HG02970 (cell line): ENCODE results near the gene SPTLC3.

ENCODE experiments used
- ATAC-seq: cut with Tn5 transposase; IDR thresholded peaks from one replicate; pipeline ENCODE4 v1.9.1; 2021; ENCODE audit warnings: mild to moderate bottlenecking, moderate library complexity, moderate number of reproducible peaks; ENCODE audit not compliant: unreplicated experiment, low FRiP score

Gene SPTLC3

GRCh38 chr20:13128173-13128572 is 119.4 kb downstream of the SPTLC3 start:
- ATAC-seq, result no peak

DNA sequence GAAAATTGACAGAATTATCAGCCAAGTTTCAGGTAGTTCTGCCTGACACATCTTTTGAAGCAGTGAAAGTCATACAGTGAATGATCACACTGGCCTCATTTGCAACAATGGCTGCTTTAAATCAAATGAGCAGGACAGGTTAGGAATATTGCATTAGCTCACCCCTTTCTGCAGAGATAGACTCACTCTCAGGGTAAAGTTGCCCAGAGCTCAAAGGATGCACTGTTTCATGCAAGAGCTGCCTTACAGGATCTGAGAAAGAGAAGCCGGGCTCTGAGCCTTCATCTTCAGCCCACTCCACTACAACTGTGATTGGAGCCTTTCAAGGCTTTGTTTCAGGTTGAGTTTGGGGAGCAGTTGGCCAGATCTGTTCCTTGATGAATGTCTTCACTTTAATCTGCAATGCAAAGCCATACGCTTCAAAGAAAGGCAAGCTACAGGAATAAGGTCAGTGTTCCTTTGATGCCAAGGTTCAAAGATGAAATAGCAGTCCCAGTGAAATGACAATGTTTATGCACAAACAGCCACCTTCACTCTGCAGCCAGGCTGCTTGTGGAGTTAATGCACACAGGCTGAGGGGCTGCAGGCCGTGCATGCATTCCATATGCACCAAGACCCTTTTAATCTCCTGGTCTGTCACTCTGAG is 121.4 kb downstream of the SPTLC3 start:
- no peak for ATAC-seq

- ATAC-seq, result no peak
Measured at GRCh38 chr20:13130707-13131103, 121.9 kb downstream of the SPTLC3 start.

- ATAC-seq, result no peak
Measured at GRCh38 chr20:13131688-13132087, 122.9 kb downstream of the SPTLC3 start.

DNA sequence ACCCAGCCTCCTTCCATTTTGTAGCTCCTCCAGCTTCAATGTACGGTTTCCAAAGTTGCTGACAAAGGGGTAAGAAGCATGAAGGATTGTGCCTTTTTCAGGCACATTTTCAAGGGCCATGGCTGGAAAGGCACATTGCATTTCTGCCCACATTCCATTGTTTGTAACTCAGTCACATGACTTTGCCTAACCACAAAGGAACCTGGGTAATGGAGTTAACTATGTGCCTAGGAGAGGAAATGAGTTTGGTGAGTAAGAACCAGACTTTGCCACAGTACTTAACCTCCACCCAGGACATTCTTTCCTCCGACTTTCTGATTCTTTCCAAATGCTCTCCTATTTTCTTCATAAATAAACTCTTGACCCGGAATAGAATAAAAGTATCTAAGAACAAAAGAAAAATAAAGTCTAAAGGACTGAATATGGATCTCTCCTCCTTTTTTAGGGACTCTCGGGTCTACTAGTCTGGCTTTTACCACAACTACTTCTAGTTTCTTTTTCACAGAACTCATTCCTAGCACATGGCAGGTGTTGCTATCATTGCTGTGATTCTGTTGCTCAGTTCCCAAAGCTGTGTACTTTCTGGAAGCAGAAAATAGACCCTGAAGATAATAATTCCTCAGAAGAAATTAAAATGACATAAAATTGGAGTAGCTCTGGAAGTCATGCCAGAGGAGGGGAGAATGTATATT is 130.8 kb downstream of the SPTLC3 start:
- no peak for ATAC-seq

GRCh38 chr20:13140201-13140600 is 131.4 kb downstream of the SPTLC3 start:
- no peak for ATAC-seq

DNA sequence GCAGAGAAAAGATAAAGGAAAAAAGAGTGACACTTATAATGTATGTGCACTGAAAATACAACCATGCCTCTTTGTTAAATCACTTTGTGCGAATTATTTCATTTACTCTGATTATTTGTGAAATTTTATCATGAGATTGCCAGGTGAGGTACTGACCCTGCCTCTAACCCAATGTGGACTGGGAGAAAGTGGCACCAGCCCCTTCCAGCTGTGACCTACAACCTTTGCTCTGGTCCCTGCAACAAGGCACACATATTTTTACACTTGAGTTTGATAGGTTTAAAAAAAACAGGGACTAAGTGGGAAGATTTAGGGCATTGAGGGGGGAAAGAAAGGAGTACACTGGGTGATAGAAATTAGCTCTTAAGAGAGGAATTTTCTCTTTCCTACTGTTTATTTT is 132.0 kb downstream of the SPTLC3 start:
- ATAC-seq, result no peak

DNA sequence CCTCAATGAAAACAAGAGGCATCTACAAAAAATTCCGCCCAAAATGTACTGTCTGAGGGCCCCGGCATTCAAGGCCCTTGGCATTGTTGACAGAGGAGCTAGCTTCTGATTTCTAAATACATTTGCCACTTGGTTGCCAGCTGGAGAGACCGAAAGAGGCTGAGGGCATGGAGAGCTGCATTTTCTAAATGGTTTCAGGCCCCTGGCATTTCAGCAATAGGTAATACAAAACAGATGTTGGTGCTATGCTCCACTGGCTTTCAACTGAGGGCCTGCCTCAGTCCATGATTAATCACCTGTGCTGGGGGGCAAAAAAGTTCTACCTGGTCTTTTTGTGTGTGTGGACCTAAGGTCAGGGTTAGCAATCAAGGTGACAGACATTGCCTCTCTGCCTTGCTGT is 132.8 kb downstream of the SPTLC3 start:
- ATAC-seq, result no peak

GRCh38 chr20:13142143-13142542 is 133.4 kb downstream of the SPTLC3 start:
- no peak for ATAC-seq

- ATAC-seq, result no peak
Measured at GRCh38 chr20:13147071-13147963, 138.5 kb downstream of the SPTLC3 start.

GRCh38 chr20:13147971-13148370 is 139.2 kb downstream of the SPTLC3 start:
- no peak for ATAC-seq

DNA sequence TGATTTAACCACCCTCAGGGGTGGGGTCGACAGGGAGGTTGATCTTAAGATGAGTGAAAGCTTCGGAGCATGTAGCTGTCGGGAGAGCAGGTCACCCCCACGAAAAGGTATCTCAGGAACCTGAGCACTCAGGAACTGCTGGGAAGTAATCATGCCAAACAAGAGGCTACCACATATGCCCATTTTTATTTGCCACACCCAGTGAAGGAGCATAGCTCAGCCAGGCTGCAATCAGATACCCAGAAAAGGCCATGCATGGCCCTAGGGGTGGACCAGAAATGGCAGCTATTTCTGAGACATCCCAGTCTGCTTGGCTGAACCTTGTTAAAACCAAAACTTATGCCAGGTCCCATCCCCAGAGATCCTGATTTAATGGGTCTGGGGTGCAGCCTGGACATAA is 139.6 kb downstream of the SPTLC3 start:
- ATAC-seq, result no peak

GRCh38 chr20:13148961-13149360 is 140.2 kb downstream of the SPTLC3 start:
- ATAC-seq, result no peak

DNA sequence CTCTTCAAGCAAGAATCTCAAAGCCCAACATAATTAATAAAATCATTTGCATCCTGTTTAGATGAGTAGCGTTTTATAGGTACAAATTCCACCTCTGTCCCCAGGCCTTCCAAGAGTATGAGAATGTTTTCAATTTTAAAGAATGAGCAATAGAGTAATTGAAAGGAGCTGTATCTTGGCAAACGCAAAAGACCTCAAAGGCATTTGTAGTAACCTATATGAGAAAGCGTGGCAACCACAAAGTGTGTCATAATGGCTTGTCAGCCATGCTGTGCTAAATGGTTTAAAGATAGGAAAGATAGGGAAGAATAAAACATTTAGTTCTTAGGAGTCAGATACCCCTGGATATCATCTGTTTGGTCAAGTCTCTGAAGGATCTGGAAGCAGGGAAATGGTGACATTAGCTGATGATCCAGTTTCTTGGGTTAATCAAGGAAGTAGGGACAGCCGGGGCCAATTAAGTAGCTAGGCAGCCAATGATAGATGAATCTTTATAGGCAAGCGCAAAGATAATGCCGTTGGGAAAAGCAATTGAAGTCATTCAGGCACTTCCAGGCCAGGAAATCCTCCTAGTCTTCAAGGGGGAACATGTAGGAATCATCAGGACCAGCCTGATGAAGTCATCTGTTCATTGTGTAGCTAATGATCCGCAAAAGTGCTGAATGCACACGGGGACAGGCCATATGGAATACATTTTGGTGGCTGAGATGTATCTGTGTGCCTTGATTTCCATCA is 140.8 kb downstream of the SPTLC3 start:
- no peak for ATAC-seq

DNA sequence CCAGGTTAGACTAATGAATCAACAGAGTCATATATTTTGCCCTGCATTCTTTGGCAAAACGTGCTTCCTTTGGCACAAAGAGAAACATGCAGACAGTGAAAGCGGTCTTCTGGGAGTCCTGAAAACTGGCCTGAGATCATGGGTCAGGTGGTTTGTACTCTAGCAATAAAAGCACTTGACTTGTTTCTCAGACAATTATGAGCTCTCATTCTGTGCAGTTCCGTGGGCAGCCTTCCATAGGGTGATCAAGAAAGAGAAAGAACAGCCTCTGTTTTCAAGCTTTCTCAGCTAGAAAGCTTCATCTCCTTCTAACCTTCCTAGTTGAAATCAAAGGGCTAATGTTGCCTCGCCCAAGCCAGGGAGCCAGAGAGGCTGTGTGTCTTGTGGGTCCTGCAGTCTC is 149.6 kb downstream of the SPTLC3 start:
- no peak for ATAC-seq

GRCh38 chr20:13159889-13160288 is 151.1 kb downstream of the SPTLC3 start:
- no peak for ATAC-seq

- no peak for ATAC-seq
Measured at GRCh38 chr20:13165203-13165602, 156.4 kb downstream of the SPTLC3 start.

- ATAC-seq, result no peak
Measured at GRCh38 chr20:13166011-13166410, 157.2 kb downstream of the SPTLC3 start.

- ATAC-seq, result no peak
Measured at GRCh38 chr20:13166437-13166836, 157.7 kb downstream of the SPTLC3 start.

- no peak for ATAC-seq
Measured at GRCh38 chr20:13169086-13169485, 160.3 kb downstream of the SPTLC3 start.

- no peak for ATAC-seq
Measured at GRCh38 chr20:13170771-13171170, 162.0 kb downstream of the SPTLC3 start.
